Neural cell (in vitro differentiated cells): ENCODE measurements around the gene IFNL4. TPM values are rescaled to one million over a fixed set of nuclear protein-coding genes. Genes with fewer than 3 reads are reported as not detected.

Source experiments
- H2AFZ ChIP-seq: fragments of 200-600, 300-800 bp; sonication (generic), shearing (Covaris generic); 2 replicates; pipeline ENCODE4 v1.6.0; 2014; ENCODE audit warnings: low read depth, mild to moderate bottlenecking, antibody characterized with exemption, low read length, moderate library complexity
- H3F3A ChIP-seq: fragments of 200-600 bp; shearing (Covaris generic); 2 replicates; pipeline ENCODE4 v1.6.1; 2016; ENCODE audit warnings: mild to moderate bottlenecking, moderate library complexity, mixed read lengths, antibody characterized with exemption, low read length; ENCODE audit not compliant: insufficient read depth, poor library complexity, severe bottlenecking
- H3K27ac ChIP-seq: fragments of 200-600, 300-800 bp; sonication (generic), shearing (Covaris generic); 2 replicates; pipeline ENCODE4 v1.5.1; 2014; ENCODE audit warnings: mild to moderate bottlenecking, low read length, moderate library complexity
- H3K27me3 ChIP-seq: fragments of 300-800, 200-600 bp; sonication (generic), shearing (Covaris generic); 2 replicates; pipeline ENCODE4 v1.6.0; 2014; ENCODE audit warnings: mild to moderate bottlenecking, low read depth, low read length, moderate library complexity; ENCODE audit not compliant: insufficient read depth
- H3K36me3 ChIP-seq: fragments of 300-800, 200-600 bp; sonication (generic), shearing (Covaris generic); 2 replicates; pipeline ENCODE4 v1.5.1; 2014; ENCODE audit warnings: mild to moderate bottlenecking, antibody characterized with exemption, low read length, moderate library complexity; ENCODE audit not compliant: insufficient read depth
- H3K4me2 ChIP-seq: fragments of 300-800, 200-600 bp; sonication (generic), shearing (Covaris generic); 2 replicates; pipeline ENCODE4 v1.6.0; 2014; ENCODE audit warnings: mild to moderate bottlenecking, low read length
- H3K4me3 ChIP-seq: fragments of 300-800, 200-600 bp; sonication (generic), shearing (Covaris generic); 2 replicates; pipeline ENCODE4 v1.5.1; 2014; ENCODE audit warnings: mild to moderate bottlenecking, low read length, moderate library complexity
- H3K79me2 ChIP-seq: fragments of 200-600 bp; shearing (Covaris generic); replicated peaks from 2 replicates; pipeline ENCODE4 v1.6.0; 2014; ENCODE audit warnings: mild to moderate bottlenecking, low read length, moderate library complexity; ENCODE audit not compliant: insufficient read depth
- H3K9ac ChIP-seq: fragments of 300-800, 200-600 bp; sonication (generic), shearing (Covaris generic); 2 replicates; pipeline ENCODE4 v1.6.1; 2016; ENCODE audit warnings: mild to moderate bottlenecking, low read length, mixed read lengths
- H3K9me2 ChIP-seq: fragments of 200-600 bp; shearing (Covaris generic); 2 replicates; pipeline ENCODE4 v1.6.1; 2016; ENCODE audit warnings: mild to moderate bottlenecking, low read length, mixed read lengths; ENCODE audit not compliant: insufficient read depth
- H3K9me3 ChIP-seq: fragments of 200-600, 300-800 bp; sonication (generic), shearing (Covaris generic); 2 replicates; pipeline ENCODE4 v1.6.1; 2016; ENCODE audit warnings: mild to moderate bottlenecking, mixed run types, low read length, moderate library complexity, mixed read lengths
- H4K20me1 ChIP-seq: fragments of 200-600 bp; shearing (Covaris generic); 2 replicates; pipeline ENCODE4 v1.6.1; 2016; ENCODE audit warnings: mild to moderate bottlenecking, mixed run types; ENCODE audit not compliant: insufficient read depth
- EP300 ChIP-seq: fragments of 450-650 bp; conservative IDR thresholded peaks from 2 replicates; pipeline ENCODE4 v1.6.1; 2014; ENCODE audit warnings: antibody characterized with exemption, mild to moderate bottlenecking, moderate library complexity; ENCODE audit not compliant: poor library complexity, severe bottlenecking
- EZH2 ChIP-seq: fragments of 200-600, 300-800 bp; shearing (Covaris generic), sonication (generic); IDR thresholded peaks from 2 replicates; pipeline ENCODE4 v1.6.1; 2014; ENCODE audit warnings: antibody characterized with exemption, low read length, borderline replicate concordance, mild to moderate bottlenecking; ENCODE audit not compliant: insufficient read depth, poor library complexity, severe bottlenecking
- MXI1 ChIP-seq: fragments of 450-650 bp; conservative IDR thresholded peaks from 2 replicates; pipeline ENCODE4 v1.6.1; 2014; ENCODE audit warnings: antibody characterized with exemption, mild to moderate bottlenecking; ENCODE audit not compliant: poor library complexity, severe bottlenecking
- POLR2AphosphoS5 ChIP-seq: IDR thresholded peaks from 2 replicates; pipeline ENCODE4 v1.6.1; 2012
- RAD21 ChIP-seq: fragments of 450-650 bp; conservative IDR thresholded peaks from 2 replicates; pipeline ENCODE4 v1.6.1; 2014; ENCODE audit warnings: antibody characterized with exemption, mild to moderate bottlenecking, moderate library complexity
- SMC3 ChIP-seq: fragments of 450-650 bp; conservative IDR thresholded peaks from 2 replicates; pipeline ENCODE4 v1.6.1; 2014; ENCODE audit warnings: antibody characterized with exemption, mild to moderate bottlenecking, moderate library complexity; ENCODE audit not compliant: poor library complexity
- TAF1 ChIP-seq: IDR thresholded peaks from 2 replicates; pipeline ENCODE4 v1.6.1; 2012; ENCODE audit warnings: low read depth
- polyA plus RNA-seq: library from polyadenylated mRNA; depleted of rRNA; stranded (reverse); fragments of >200 nt; gene quantifications from 2 replicates; pipeline ENCODE4 v1.2.3, GENCODE V29; 2014
- TF ChIP-seq, protein P1 (sequence below): IDR thresholded peaks from 2 replicates; pipeline ENCODE4 v1.6.1; 2012; ENCODE audit warnings: borderline replicate concordance
- TF ChIP-seq, protein P2 (sequence below): fragments of 450-650 bp; IDR thresholded peaks from 2 replicates; pipeline ENCODE4 v1.5.1; 2014; ENCODE audit warnings: antibody characterized with exemption, mild to moderate bottlenecking, moderate library complexity; ENCODE audit not compliant: poor library complexity, severe bottlenecking

The IFNL4 gene
- polyA plus RNA-seq, 1 donor from 2014 or later = not detected

DNA sequence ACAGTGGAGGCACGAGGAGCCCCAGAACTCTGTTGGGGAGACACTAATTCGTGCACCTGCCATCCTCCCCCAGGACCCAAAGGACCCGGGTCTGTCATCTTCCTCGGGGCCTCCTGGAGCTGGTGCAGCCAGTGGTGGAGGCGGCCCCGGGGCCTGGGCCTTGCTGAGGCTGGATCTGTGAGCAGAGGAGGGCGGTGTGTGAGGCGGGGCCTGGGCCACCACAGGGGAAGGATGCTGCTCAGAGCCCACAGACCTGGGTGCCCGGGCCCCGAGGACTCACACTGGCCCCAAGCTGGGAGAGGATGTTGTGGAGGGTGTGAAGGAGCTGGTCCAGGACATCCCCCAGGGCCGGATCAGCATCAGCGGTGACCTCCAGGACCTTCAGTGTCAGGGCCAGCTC, 12.1 kb downstream of the IFNL4 start:
- no peaks in the 10 kb centered on the region for H3K36me3 ChIP-seq
- no peak for TF ChIP-seq SMC3
- no peak for TF ChIP-seq TAF1
- TF ChIP-seq, protein P1, sequence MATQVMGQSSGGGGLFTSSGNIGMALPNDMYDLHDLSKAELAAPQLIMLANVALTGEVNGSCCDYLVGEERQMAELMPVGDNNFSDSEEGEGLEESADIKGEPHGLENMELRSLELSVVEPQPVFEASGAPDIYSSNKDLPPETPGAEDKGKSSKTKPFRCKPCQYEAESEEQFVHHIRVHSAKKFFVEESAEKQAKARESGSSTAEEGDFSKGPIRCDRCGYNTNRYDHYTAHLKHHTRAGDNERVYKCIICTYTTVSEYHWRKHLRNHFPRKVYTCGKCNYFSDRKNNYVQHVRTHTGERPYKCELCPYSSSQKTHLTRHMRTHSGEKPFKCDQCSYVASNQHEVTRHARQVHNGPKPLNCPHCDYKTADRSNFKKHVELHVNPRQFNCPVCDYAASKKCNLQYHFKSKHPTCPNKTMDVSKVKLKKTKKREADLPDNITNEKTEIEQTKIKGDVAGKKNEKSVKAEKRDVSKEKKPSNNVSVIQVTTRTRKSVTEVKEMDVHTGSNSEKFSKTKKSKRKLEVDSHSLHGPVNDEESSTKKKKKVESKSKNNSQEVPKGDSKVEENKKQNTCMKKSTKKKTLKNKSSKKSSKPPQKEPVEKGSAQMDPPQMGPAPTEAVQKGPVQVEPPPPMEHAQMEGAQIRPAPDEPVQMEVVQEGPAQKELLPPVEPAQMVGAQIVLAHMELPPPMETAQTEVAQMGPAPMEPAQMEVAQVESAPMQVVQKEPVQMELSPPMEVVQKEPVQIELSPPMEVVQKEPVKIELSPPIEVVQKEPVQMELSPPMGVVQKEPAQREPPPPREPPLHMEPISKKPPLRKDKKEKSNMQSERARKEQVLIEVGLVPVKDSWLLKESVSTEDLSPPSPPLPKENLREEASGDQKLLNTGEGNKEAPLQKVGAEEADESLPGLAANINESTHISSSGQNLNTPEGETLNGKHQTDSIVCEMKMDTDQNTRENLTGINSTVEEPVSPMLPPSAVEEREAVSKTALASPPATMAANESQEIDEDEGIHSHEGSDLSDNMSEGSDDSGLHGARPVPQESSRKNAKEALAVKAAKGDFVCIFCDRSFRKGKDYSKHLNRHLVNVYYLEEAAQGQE = no peak
- TF ChIP-seq POLR2AphosphoS5 = no peak
- TF ChIP-seq EZH2 = no peak
- TF ChIP-seq EP300 = no peak
- TF ChIP-seq MXI1 = no peak
- TF ChIP-seq RAD21 = no peak
- TF ChIP-seq, protein P2, sequence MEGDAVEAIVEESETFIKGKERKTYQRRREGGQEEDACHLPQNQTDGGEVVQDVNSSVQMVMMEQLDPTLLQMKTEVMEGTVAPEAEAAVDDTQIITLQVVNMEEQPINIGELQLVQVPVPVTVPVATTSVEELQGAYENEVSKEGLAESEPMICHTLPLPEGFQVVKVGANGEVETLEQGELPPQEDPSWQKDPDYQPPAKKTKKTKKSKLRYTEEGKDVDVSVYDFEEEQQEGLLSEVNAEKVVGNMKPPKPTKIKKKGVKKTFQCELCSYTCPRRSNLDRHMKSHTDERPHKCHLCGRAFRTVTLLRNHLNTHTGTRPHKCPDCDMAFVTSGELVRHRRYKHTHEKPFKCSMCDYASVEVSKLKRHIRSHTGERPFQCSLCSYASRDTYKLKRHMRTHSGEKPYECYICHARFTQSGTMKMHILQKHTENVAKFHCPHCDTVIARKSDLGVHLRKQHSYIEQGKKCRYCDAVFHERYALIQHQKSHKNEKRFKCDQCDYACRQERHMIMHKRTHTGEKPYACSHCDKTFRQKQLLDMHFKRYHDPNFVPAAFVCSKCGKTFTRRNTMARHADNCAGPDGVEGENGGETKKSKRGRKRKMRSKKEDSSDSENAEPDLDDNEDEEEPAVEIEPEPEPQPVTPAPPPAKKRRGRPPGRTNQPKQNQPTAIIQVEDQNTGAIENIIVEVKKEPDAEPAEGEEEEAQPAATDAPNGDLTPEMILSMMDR = no peak
- H3K27me3 ChIP-seq = no peaks in the 10 kb centered on the region
- H3F3A ChIP-seq = no peaks in the 10 kb centered on the region
- H3K27ac ChIP-seq = no peak overlapping the region
- H3K9me2 ChIP-seq = no peaks in the 10 kb centered on the region
- H2AFZ ChIP-seq = no peak overlapping the region
- no peaks in the 10 kb centered on the region for H3K79me2 ChIP-seq
- no peak overlapping the region for H3K4me3 ChIP-seq
- H3K9me3 ChIP-seq = no peaks in the 10 kb centered on the region
- H3K4me2 ChIP-seq = no peak overlapping the region
- H4K20me1 ChIP-seq = no peaks in the 10 kb centered on the region
- H3K9ac ChIP-seq = no peak overlapping the region

DNA sequence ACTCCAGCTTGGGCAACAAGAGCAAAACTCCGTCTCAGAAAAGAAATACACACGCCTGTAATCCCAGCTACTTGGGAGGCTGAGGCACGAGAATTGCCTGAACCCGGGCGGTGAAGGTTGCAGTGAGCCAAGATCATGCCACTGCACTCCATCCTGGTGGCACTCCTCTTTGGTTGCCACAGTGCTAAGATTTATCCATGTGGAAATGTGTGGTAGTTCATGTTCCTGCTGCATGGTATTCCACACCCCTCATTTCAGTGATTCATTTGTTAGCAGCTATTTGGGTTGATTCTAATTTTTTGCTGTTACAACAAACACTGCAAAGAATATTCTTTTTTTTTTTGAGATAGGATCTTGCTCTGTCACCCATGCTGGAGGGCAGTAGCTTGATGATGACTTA, 15.9 kb downstream of the IFNL4 start:
- Histone ChIP-seq H3K27me3 (no peaks in the 10 kb centered on the region), H4K20me1 (no peaks in the 10 kb centered on the region), H3K4me3 (no peak overlapping the region), H3K9me2 (no peaks in the 10 kb centered on the region), H2AFZ (no peak overlapping the region), H3K79me2 (no peaks in the 10 kb centered on the region), H3K36me3 (no peaks in the 10 kb centered on the region), H3K4me2 (no peak overlapping the region), H3F3A (no peaks in the 10 kb centered on the region), H3K9ac (no peak overlapping the region), H3K9me3 (no peaks in the 10 kb centered on the region), H3K27ac (no peak overlapping the region)
- TF ChIP-seq, protein P1 = no peak
- TF ChIP-seq SMC3 (no peak), EP300 (no peak), RAD21 (no peak), MXI1 (no peak), TAF1 (no peak), EZH2 (no peak), POLR2AphosphoS5 (no peak)
- TF ChIP-seq, protein P2 = no peak
